ENCODE data around the gene RPN2. TPM values are rescaled to one million over a fixed set of nuclear protein-coding genes. Genes with fewer than 3 reads are reported as not detected.

RPN2 gene
- total RNA-seq, 1 experiment from 2014 or later, result 222 TPM

DNA sequence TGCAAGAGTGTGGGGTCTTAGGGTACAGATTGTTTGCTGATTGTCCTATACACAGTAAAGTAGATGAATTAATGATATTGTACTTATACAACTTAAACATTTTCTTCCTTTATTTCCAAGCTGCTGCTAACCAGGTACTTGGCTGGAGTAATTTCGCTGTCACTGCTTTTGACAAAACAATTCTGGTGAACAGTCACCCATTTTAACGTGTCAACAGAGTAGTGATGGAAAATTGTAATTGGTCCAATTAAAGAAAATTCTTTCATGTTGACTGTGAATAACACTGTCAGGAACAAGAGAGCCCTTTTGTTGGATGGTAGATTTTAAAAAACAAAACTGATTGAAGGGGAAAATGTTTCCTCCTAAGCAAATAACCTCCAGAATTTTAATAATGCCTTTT, 26.7 kb downstream of the RPN2 start:
- intact Hi-C loops (cut with micrococcal nuclease; ENCODE audit: unreplicated experiment), result no loop called here
- no TSS peak for BruUV-seq (replicated peaks)
- ChIA-PET CTCF (interaction anchor here (0.6 kb wide), 1 partner anchor 276 kb away, joined by 3 read pairs; no protein-coding TSS in a partner anchor), POLR2A (ENCODE audit: low non-redundant PET) (no interaction called here)
- Histone ChIP-seq H3K4me1 (ENCODE audit: insufficient read depth, low read length, poor library complexity, severe bottlenecking) (peaks cover 8% of the 10 kb centered on the region), H3K4me3 (ENCODE audit: low read depth, low read length, poor library complexity, severe bottlenecking) (no peak overlapping the region), H3K27me3 (replicated peaks; ENCODE audit: insufficient read depth, low read depth, low read length, poor library complexity) (no peaks in the 10 kb centered on the region), H3K27ac (ENCODE audit: low read depth, low read length, poor library complexity, severe bottlenecking) (no peak overlapping the region), H3K9me3 (ENCODE audit: low read depth, low read length, poor library complexity, severe bottlenecking) (no peaks in the 10 kb centered on the region), H3K36me3 (ENCODE audit: insufficient read depth, low read length, poor library complexity, severe bottlenecking) (peaks cover 82% of the 10 kb centered on the region)
- TF ChIP-seq, protein P1, sequence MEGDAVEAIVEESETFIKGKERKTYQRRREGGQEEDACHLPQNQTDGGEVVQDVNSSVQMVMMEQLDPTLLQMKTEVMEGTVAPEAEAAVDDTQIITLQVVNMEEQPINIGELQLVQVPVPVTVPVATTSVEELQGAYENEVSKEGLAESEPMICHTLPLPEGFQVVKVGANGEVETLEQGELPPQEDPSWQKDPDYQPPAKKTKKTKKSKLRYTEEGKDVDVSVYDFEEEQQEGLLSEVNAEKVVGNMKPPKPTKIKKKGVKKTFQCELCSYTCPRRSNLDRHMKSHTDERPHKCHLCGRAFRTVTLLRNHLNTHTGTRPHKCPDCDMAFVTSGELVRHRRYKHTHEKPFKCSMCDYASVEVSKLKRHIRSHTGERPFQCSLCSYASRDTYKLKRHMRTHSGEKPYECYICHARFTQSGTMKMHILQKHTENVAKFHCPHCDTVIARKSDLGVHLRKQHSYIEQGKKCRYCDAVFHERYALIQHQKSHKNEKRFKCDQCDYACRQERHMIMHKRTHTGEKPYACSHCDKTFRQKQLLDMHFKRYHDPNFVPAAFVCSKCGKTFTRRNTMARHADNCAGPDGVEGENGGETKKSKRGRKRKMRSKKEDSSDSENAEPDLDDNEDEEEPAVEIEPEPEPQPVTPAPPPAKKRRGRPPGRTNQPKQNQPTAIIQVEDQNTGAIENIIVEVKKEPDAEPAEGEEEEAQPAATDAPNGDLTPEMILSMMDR (conservative IDR thresholded peaks at IDR 0.05; ENCODE audit: low read depth, low read length), result no peak
- TF ChIP-seq EZH2 (IDR thresholded peaks at IDR 0.05; ENCODE audit: borderline replicate concordance, low read depth, low read length, poor library complexity, severe bottlenecking), result no peak
- DNase-seq (ENCODE audit: low spot score), result no peak

DNA sequence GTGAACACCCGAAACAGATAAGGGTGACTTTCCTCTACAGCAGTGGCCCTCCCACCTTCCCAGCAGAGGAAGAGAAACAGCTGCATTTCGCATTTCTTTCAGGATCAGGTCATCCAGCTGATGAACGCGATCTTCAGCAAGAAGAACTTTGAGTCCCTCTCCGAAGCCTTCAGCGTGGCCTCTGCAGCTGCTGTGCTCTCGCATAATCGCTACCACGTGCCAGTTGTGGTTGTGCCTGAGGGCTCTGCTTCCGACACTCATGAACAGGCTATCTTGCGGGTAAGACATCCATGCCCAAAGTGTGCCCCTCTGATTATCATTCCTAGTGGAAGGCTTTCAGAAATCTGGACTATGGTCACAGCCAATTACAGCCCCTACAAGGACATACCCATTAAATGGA, 28.0 kb downstream of the RPN2 start:
- peaks cover 79% of the 10 kb centered on the region for H3K36me3 ChIP-seq (ENCODE audit: insufficient read depth, low read length, poor library complexity, severe bottlenecking)
- BruUV-seq (replicated peaks), result no TSS peak
- intact Hi-C loops (cut with micrococcal nuclease; ENCODE audit: unreplicated experiment), result no loop called here

DNA sequence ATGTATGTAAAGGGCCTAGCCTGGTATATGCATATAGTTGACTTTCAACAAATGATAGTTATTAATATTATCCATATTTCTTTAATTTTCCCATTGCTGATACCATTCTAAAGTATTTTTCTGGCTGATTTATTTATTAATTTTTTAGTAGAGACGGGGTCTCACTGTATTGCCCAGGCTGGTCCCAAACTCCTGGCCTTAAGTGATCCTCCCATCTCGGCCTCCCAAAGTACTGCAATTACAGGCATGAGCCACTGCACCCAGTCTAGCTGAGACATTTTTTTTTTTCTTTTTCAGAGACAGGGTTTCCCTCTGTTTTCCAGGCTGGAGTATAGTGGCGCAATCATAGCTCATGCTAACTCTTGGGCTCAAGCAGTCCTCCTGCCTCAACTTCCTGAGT, 30.1 kb downstream of the RPN2 start:
- ChIA-PET POLR2A (ENCODE audit: low non-redundant PET) (no interaction called here), CTCF (no interaction called here)
- Histone ChIP-seq H3K36me3 (ENCODE audit: insufficient read depth, low read length, poor library complexity, severe bottlenecking) (peaks cover 86% of the 10 kb centered on the region), H3K27ac (ENCODE audit: low read depth, low read length, poor library complexity, severe bottlenecking) (no peak overlapping the region), H3K4me1 (ENCODE audit: insufficient read depth, low read length, poor library complexity, severe bottlenecking) (no peaks in the 10 kb centered on the region), H3K4me3 (ENCODE audit: low read depth, low read length, poor library complexity, severe bottlenecking) (no peak overlapping the region), H3K27me3 (replicated peaks; ENCODE audit: insufficient read depth, low read depth, low read length, poor library complexity) (no peaks in the 10 kb centered on the region), H3K9me3 (ENCODE audit: low read depth, low read length, poor library complexity, severe bottlenecking) (no peaks in the 10 kb centered on the region)
- intact Hi-C loops (cut with micrococcal nuclease; ENCODE audit: unreplicated experiment), result no loop called here
- no peak for DNase-seq (ENCODE audit: low spot score)
- no peak for TF ChIP-seq EZH2 (IDR thresholded peaks at IDR 0.05; ENCODE audit: borderline replicate concordance, low read depth, low read length, poor library complexity, severe bottlenecking)
- TF ChIP-seq, protein P1 (conservative IDR thresholded peaks at IDR 0.05; ENCODE audit: low read depth, low read length), result no peak
- BruUV-seq (replicated peaks), result no TSS peak

More for the DNA sequence above, 28.0 kb downstream of the RPN2 start:
- Histone ChIP-seq H3K9me3 (ENCODE audit: low read depth, low read length, poor library complexity, severe bottlenecking) (no peaks in the 10 kb centered on the region), H3K27me3 (replicated peaks; ENCODE audit: insufficient read depth, low read depth, low read length, poor library complexity) (no peaks in the 10 kb centered on the region), H3K4me1 (ENCODE audit: insufficient read depth, low read length, poor library complexity, severe bottlenecking) (peaks cover under 1% of the 10 kb centered on the region), H3K4me3 (ENCODE audit: low read depth, low read length, poor library complexity, severe bottlenecking) (no peak overlapping the region), H3K27ac (ENCODE audit: low read depth, low read length, poor library complexity, severe bottlenecking) (no peak overlapping the region)
- POLR2A ChIA-PET (ENCODE audit: low non-redundant PET), result no interaction called here
- CTCF ChIA-PET, result no interaction called here
- TF ChIP-seq EZH2 (IDR thresholded peaks at IDR 0.05; ENCODE audit: borderline replicate concordance, low read depth, low read length, poor library complexity, severe bottlenecking), result no peak
- TF ChIP-seq, protein P1 (conservative IDR thresholded peaks at IDR 0.05; ENCODE audit: low read depth, low read length), result no peak
- DNase-seq (ENCODE audit: low spot score), result no peak
